IMR-90 (cell line): ENCODE data around the gene ZNF793. TPM values are rescaled to one million over a fixed set of nuclear protein-coding genes. Genes with fewer than 3 reads are reported as not detected.

Source experiments
- ATAC-seq: fragments of 200-7000 bp; cut with Tn5 transposase; 2 replicates; pipeline ENCODE4 v1.9.1; 2020; ENCODE audit warnings: low read depth, mild to moderate bottlenecking, moderate library complexity
- BruUV-seq: library from RNA; stranded (reverse); fragments of 400-500 nt; replicated peaks from 2 replicates; lab custom pipeline; 2021; lab: Mats Ljungman, UMichigan
- CTCF ChIA-PET: fragments of 300-600 bp; formaldehyde crosslinking; extraction: SDS; loops from one replicate; lab custom pipeline; 2021; ENCODE audit warnings: antibody characterized with exemption; lab: Yijun Ruan, JAX
- POLR2A ChIA-PET: fragments of 300-600 bp; sonication (Branson Sonifier 250); formaldehyde crosslinking; loops from one replicate; lab custom pipeline; 2022; ENCODE audit warnings: antibody characterized with exemption; ENCODE audit not compliant: unreplicated experiment; lab: Charles Lee
- DNase-seq: peaks from one replicate; pipeline ENCODE4 v3.0.0; 2013
- H2AFZ ChIP-seq: replicated peaks from 2 replicates; pipeline ENCODE3; 2013; ENCODE audit warnings: low read length, mild to moderate bottlenecking; ENCODE audit not compliant: poor library complexity
- H2AK5ac ChIP-seq: 2 replicates; pipeline ENCODE4 v1.6.1; 2013; ENCODE audit warnings: low read depth, low read length, inconsistent platforms
- H2AK9ac ChIP-seq: replicated peaks from 2 replicates; pipeline ENCODE3; 2013; ENCODE audit warnings: mild to moderate bottlenecking, low read depth, low read length, moderate library complexity; ENCODE audit not compliant: poor library complexity
- H2BK120ac ChIP-seq: 2 replicates; pipeline ENCODE4 v1.6.1; 2013; ENCODE audit warnings: low read depth, low read length, inconsistent platforms
- H2BK15ac ChIP-seq: 3 replicates; pipeline ENCODE4 v1.6.1; 2013; ENCODE audit warnings: low read depth, low read length, inconsistent platforms
- H2BK20ac ChIP-seq: 2 replicates; pipeline ENCODE4 v1.6.1; 2013; ENCODE audit warnings: low read depth, mild to moderate bottlenecking, inconsistent platforms, low read length, moderate library complexity
- H2BK5ac ChIP-seq: 2 replicates; pipeline ENCODE4 v1.6.1; 2013; ENCODE audit warnings: mild to moderate bottlenecking, low read depth, low read length, inconsistent platforms; ENCODE audit not compliant: poor library complexity, severe bottlenecking
- H3K14ac ChIP-seq: replicated peaks from 2 replicates; pipeline ENCODE4 v1.6.1; 2013; ENCODE audit warnings: low read depth, low read length, inconsistent platforms
- H3K18ac ChIP-seq: 2 replicates; pipeline ENCODE4 v1.6.1; 2013; ENCODE audit warnings: low read depth, low read length, control low read depth
- H3K23ac ChIP-seq: 2 replicates; pipeline ENCODE4 v1.6.1; 2013; ENCODE audit warnings: low read depth, low read length, inconsistent platforms
- H3K27ac ChIP-seq: 2 replicates; pipeline ENCODE4 v1.5.1; 2013; ENCODE audit warnings: mild to moderate bottlenecking, control low read depth, low read length; ENCODE audit not compliant: insufficient read depth
- H3K27me3 ChIP-seq: 2 replicates; pipeline ENCODE4 v1.6.1; 2013; ENCODE audit warnings: low read length; ENCODE audit not compliant: control insufficient read depth, insufficient read depth
- H3K36me3 ChIP-seq: 2 replicates; pipeline ENCODE4 v1.6.1; 2013; ENCODE audit warnings: low read length, mixed read lengths; ENCODE audit not compliant: control insufficient read depth, insufficient read depth
- H3K4ac ChIP-seq: 2 replicates; pipeline ENCODE4 v1.6.1; 2013; ENCODE audit warnings: low read depth, low read length, inconsistent platforms
- H3K4me1 ChIP-seq: 2 replicates; pipeline ENCODE4 v1.6.1; 2013; ENCODE audit warnings: low read length, mixed read lengths; ENCODE audit not compliant: control insufficient read depth, insufficient read depth
- H3K4me2 ChIP-seq: 2 replicates; pipeline ENCODE4 v1.6.1; 2013; ENCODE audit warnings: low read depth, mild to moderate bottlenecking, control low read depth, low read length, moderate library complexity
- H3K4me3 ChIP-seq: 2 replicates; pipeline ENCODE4 v1.5.1; 2013; ENCODE audit warnings: low read depth, mild to moderate bottlenecking, control low read depth, low read length, moderate library complexity; ENCODE audit not compliant: insufficient read depth
- H3K56ac ChIP-seq: 2 replicates; pipeline ENCODE4 v1.6.1; 2013; ENCODE audit warnings: low read length, inconsistent platforms; ENCODE audit not compliant: insufficient read depth; ENCODE audit errors: extremely low read depth
- H3K79me1 ChIP-seq, 2 experiments: 2 replicates each; pipeline ENCODE4 v1.6.1; 2013; ENCODE audit warnings: low read length in 2 of 2, inconsistent platforms in 1 of 2, low read depth in 1 of 2
- H3K9ac ChIP-seq: 2 replicates; pipeline ENCODE4 v1.6.1; 2013; ENCODE audit warnings: low read depth, low read length, control low read depth
- H3K9me1 ChIP-seq: 2 replicates; pipeline ENCODE4 v1.6.1; 2013; ENCODE audit warnings: low read length, inconsistent platforms; ENCODE audit not compliant: insufficient read depth
- H3K9me3 ChIP-seq: 2 replicates; pipeline ENCODE4 v1.6.1; 2013; ENCODE audit warnings: low read length; ENCODE audit not compliant: control insufficient read depth, insufficient read depth
- H4K20me1 ChIP-seq: 2 replicates; pipeline ENCODE4 v1.6.1; 2013; ENCODE audit warnings: low read length, inconsistent platforms; ENCODE audit not compliant: insufficient read depth
- H4K5ac ChIP-seq: 2 replicates; pipeline ENCODE4 v1.6.1; 2013; ENCODE audit warnings: mild to moderate bottlenecking, low read depth, low read length, control low read depth
- H4K8ac ChIP-seq, 2 experiments: 2 replicates each; pipeline ENCODE4 v1.6.1; 2013; ENCODE audit warnings: low read depth in 2 of 2, low read length in 2 of 2, control low read depth in 1 of 2, inconsistent platforms in 1 of 2
- H4K91ac ChIP-seq: 2 replicates; pipeline ENCODE4 v1.6.1; 2013; ENCODE audit warnings: low read depth, low read length, inconsistent platforms; ENCODE audit not compliant: insufficient read depth
- CHD1 ChIP-seq: IDR thresholded peaks from 2 replicates; pipeline ENCODE4 v1.6.1; 2012; ENCODE audit warnings: low read depth, low read length, improper control_type of control experiment
- FOS ChIP-seq: fragments of 150-350 bp; IDR thresholded peaks from 2 replicates; pipeline ENCODE4 v1.6.1; 2016; ENCODE audit warnings: low read depth, low read length
- MAFK ChIP-seq: IDR thresholded peaks from 2 replicates; pipeline ENCODE4 v1.6.1; 2012; ENCODE audit warnings: low read depth, low read length, improper control_type of control experiment
- MAZ ChIP-seq: IDR thresholded peaks from 2 replicates; pipeline ENCODE4 v1.6.1; 2012; ENCODE audit warnings: low read depth, mild to moderate bottlenecking, low read length, improper control_type of control experiment, moderate library complexity, borderline replicate concordance
- MXI1 ChIP-seq: IDR thresholded peaks from 2 replicates; pipeline ENCODE4 v1.6.1; 2012; ENCODE audit warnings: low read depth, mild to moderate bottlenecking, low read length, moderate library complexity, borderline replicate concordance
- NFE2L2 ChIP-seq: fragments of 150-350 bp; IDR thresholded peaks from 2 replicates; pipeline ENCODE4 v1.6.1; 2016; ENCODE audit warnings: low read depth, mild to moderate bottlenecking, low read length
- POLR2A ChIP-seq: IDR thresholded peaks from 2 replicates; pipeline ENCODE4 v1.6.1; 2012; ENCODE audit warnings: mild to moderate bottlenecking, low read depth, low read length
- whole genome bisulfite sequencing, 2 experiments: methylation state at CpG; one replicate each; pipeline versions ENCODE4 v1.1.5 to v1.1.7; 2013; ENCODE audit warnings: missing lambda C conversion rate in 2 of 2; ENCODE audit not compliant: insufficient read length in 1 of 2; ENCODE audit errors: extremely low coverage in 2 of 2; 5-methylcytosine and 5-hydroxymethylcytosine counted together
- dilution Hi-C: fragments of 300-500 bp; cut with HindIII; formaldehyde crosslinking; loops from one replicate; pipeline ENCODE4 v1.14.3; 2018; ENCODE audit warnings: low sequenced_read_pairs; ENCODE audit not compliant: unreplicated experiment
- in situ Hi-C: fragments of 300-500 bp; cut with MboI; formaldehyde crosslinking; loops from 3 replicates; pipeline ENCODE4 v1.14.3; 2019; ENCODE audit warnings: low sequenced_read_pairs, inconsistent platforms, mixed read lengths
- intact Hi-C: fragments of 100-400 bp; cut with micrococcal nuclease; formaldehyde crosslinking; loops from 2 replicates; pipeline ENCODE4 v1.10.0; 2022
- polyA plus RNA-seq, 3 experiments: library from polyadenylated mRNA; depleted of rRNA; stranded (reverse); fragments of >200 nt; gene quantifications; 2 replicates each; pipeline ENCODE4 v1.2.3, GENCODE V29; 2012; ENCODE audit warnings: low replicate concordance in 1 of 3
- total RNA-seq: library from RNA; depleted of rRNA; stranded (reverse); fragments of >200 nt; gene quantifications from 2 replicates; pipeline ENCODE4 v1.2.3, GENCODE V29; 2012
- TF ChIP-seq, protein P1 (sequence below): fragments of 150-350 bp; IDR thresholded peaks from 2 replicates; pipeline ENCODE4 v1.6.1; 2017; ENCODE audit warnings: mild to moderate bottlenecking, antibody characterized with exemption, low read length, low read depth

The ZNF793 gene
- total and polyA plus RNA-seq, 2 of the 4 experiments (the other 2 are of a cell fraction), result 0.50 to 0.72 TPM

DNA sequence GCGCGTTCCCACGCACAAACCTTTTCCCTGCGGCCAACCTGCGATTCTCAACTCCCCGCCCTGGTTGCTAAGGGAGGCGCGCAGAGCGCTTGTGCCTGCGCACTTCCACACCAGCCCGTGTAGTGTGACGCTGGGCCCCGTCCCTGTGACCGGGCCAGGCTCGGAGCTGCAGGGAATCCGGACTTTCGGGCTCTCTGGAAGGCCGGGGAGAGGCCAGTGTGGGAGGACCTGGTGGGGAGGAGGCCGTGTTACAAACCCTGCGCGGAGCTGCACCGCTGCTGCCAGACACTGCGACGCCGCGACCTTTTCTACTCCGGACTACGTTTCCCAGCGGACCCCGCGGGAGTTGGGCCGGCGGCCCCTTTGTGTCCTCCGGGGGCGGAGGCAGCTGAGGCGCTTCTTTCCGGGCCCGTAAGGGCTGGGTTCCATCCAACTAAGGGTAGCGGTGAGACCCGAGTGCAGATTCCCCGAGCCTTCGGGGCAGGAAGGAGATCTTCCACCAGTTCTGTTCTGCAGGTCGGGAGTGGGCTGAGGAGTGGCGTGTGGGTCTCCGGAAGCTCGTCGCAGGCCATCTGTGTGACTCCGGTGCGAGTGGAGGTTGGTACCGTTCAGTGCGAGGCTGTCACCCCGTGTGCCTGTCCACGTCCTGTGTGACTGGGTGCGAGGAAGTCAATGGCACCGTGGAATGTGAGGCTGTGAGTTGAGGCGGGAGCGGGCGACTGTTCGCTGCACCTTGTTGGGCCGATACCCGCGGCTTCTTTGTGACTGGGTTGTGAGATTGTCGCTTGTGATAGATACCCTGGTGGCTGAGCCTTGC lies 37.6 kb upstream of the ZNF793 start, which contains the start of gene ZNF570 (continued):
- TF ChIP-seq, protein P1, sequence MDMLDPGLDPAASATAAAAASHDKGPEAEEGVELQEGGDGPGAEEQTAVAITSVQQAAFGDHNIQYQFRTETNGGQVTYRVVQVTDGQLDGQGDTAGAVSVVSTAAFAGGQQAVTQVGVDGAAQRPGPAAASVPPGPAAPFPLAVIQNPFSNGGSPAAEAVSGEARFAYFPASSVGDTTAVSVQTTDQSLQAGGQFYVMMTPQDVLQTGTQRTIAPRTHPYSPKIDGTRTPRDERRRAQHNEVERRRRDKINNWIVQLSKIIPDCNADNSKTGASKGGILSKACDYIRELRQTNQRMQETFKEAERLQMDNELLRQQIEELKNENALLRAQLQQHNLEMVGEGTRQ, result no peak
- TF ChIP-seq FOS, result no peak
- TF ChIP-seq MXI1, result peak; percentile 34; the same call in 1 of the 2 replicates

DNA sequence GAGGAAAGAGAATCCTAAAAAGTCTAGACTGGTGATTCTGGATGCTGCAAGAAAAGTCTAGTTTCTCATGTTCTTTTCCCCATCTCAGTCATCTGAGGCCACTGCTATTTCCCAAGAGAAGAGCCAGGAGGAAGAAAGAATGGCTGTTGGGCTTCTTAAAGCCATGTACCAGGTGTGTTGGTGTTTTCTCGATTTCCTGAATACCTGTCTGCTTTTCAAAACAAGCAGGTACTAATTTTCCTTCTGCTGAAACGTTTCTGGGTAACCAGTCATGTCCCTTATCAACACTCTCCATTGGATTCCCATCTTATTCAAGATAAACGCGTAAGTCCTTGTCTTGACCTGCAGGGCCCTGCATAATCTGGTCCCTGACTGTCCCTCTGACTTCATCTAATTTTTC lies 36.5 kb upstream of the ZNF793 start:
- Histone ChIP-seq H3K4me1 (peaks cover 2% of the 10 kb centered on the region; the same call in 1 of the 2 replicates), H4K8ac (no peak overlapping the region), H3K36me3 (peaks cover 6% of the 10 kb centered on the region; the same call in 1 of the 2 replicates), H2AK9ac (no peak overlapping the region), H3K27ac (no peak overlapping the region), H3K9me3 (peaks cover 6% of the 10 kb centered on the region), H3K4me3 (peak overlapping the region; percentile 68), H4K91ac (no peak overlapping the region), H3K9ac (no peak overlapping the region; the same call in 1 of the 2 replicates), H2AK5ac (no peak overlapping the region), H4K5ac (no peak overlapping the region), H4K20me1 (no peaks in the 10 kb centered on the region), H3K4me2 (peak overlapping the region; percentile 89), H3K14ac (no peak overlapping the region), H2BK120ac (no peak overlapping the region), H3K27me3 (no peaks in the 10 kb centered on the region), H2BK5ac (no peak overlapping the region), H3K23ac (no peak overlapping the region), H2AFZ (no peak overlapping the region), H2BK15ac (no peak overlapping the region), H3K9me1 (no peaks in the 10 kb centered on the region), H3K79me1 (peaks cover 6 to 25% of the 10 kb centered on the region in 2 experiments), H3K4ac (no peak overlapping the region), H2BK20ac (no peak overlapping the region), H3K56ac (no peak overlapping the region), H3K18ac (no peak overlapping the region)
- no peak for DNase-seq
- intact Hi-C loops, result no loop called here
- in situ Hi-C loops, result no loop called here
- BruUV-seq, result no TSS peak
- no peak for ATAC-seq
- dilution Hi-C loops, result no loop called here
- WGBS, 2 experiments, result 36% methylated on average over 1 of the region's 4 CpGs; no CpG with 5 or more reads in 1 of the 2 experiments
- ChIA-PET CTCF (interaction anchor here (0.6 kb wide), 1 partner anchor 107 kb away, joined by 8 read pairs; no protein-coding TSS in a partner anchor), POLR2A (no interaction called here)
- TF ChIP-seq FOS (no peak), CHD1 (no peak), NFE2L2 (no peak), MAFK (no peak), MXI1 (no peak), POLR2A (no peak), MAZ (no peak)
